ENCODE data around the gene FAM9C.
"Not testable (repeated sequence)": the region's sequence is repeated elsewhere in the genome, so short reads cannot be mapped to it uniquely, and the experiment has no call there.

FAM9C gene

DNA sequence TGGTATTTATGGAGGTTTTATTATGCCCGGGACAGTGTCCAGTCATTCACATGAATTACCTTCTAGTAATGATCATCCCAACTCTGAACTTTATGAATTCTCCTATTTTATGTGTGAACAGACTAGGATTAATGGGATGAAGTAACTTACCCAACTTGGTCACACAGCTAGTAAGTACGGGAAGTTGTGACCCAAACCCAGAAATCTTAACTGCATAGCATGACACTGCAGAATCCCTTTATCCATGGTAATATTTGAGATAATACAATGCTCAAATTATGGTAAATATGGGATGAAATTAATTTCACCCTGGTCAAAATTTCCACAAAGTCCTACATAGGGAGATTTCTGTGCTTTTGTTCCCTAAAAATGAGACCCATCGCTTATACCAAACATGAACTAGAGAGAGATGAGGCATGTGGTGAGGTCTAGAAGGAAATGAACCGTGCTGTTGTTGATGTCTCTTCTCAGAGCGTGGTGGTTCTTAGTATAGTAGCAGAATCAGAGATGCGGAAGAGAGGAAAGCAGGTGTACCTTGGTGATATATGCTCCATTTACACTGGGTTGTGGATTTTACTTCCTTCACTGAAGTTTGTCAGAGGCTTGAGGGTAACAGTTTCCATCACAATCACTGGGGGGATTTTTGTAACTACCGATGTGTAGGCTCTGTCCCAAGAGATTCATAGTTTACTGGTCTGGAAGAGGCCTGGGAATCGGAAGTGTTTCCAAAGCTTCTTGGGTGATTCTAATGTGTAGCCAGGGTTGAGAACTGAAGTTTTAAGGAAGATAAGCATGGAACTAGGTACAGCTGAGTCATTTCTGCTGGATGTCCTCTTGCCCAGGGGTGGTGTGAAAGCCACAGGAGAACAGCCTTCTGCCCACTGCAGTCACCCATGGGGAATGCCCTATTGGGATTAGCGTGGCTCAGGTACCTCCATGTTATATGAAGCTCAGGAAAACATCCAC is 30.2 kb upstream of the FAM9C start:
- DNase-seq: no peak

DNA sequence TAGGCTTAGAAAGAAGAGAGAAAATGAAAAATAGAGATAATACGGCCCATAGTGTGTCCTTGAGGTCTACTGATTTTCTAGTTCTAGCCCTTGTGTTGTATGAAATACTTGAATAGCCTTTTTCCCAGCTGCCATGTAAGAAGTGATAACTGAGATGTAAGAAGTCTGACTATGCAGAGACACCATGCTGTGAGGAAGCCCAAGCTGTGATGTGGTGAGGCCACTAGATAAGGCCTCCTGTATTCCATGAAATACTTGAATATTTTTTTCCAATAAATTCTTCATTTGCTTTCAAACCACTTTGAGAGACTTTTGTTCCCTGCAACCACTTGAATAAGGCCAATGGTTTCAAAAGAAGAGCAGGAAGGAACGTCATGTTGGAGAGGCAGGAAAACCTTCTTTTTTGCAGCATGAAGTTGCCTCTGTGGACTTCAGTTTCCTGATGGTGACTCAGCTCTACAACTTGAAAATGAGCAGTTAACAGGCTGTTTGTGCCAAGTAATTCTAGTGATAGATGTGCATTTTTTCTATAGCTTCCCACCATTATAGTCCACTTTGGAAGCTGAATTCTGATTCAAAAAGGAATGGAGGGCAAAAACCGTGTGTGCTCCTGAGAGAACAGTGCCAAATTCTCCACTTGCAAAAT is 25.5 kb upstream of the FAM9C start:
- DNase-seq: no peak

DNA sequence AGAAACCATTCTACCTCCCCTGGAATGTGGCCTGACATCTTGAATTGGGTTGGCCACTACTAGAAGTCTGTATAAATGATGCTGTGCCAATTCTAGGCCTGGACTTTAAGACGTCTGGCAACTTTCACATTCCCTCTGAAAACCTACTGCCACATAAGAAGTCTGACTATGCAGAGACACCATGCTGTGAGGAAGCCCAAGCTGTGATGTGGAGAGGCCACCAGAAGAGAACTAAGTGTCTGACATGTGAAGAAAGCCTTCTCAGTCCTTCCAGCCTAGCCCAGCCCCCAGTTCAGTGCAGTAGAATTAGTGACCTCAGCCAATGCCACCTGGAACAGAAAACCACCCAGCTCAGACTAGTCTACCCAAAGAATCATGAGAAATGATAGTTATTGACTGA is 24.2 kb upstream of the FAM9C start:
- DNase-seq: no peak

DNA sequence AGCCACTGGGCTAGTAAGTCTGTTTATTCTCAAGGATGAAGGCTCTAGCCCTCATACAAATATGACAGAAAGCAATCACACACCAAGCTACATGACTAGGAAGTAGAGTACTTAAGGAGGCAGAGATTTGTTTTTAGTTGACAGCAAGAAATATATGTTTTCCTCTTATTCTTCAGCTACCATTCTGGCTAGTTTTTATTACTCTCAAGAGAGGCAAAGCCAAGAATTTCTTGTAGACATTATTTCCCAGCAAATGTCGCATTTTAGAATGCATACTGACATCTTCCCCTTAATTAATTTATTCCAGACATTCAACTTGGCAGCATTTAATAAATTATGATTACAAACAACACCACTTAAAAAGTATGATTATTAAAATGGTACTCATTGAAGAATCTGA is 23.4 kb upstream of the FAM9C start:
- no peak for DNase-seq

DNA sequence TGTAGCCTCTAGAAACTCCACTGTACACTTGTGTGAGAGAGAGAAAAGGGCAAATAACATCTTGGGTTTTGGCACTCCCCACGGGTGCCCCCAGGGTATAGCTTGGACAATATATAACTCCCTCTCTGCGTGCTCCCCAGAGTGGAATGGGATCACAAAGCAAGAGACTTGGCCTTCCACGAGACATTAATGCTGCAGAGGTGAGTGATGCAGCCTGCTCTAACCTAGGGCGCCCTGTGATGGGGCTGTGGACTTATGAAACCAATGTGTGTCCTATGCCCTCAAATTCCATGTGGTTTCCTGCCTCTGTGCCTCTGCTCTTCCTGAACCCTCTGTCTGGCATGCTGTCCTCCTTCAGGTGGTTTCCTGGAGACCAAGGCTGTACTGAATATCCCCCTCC is 22.0 kb upstream of the FAM9C start:
- DNase-seq: no peak

DNA sequence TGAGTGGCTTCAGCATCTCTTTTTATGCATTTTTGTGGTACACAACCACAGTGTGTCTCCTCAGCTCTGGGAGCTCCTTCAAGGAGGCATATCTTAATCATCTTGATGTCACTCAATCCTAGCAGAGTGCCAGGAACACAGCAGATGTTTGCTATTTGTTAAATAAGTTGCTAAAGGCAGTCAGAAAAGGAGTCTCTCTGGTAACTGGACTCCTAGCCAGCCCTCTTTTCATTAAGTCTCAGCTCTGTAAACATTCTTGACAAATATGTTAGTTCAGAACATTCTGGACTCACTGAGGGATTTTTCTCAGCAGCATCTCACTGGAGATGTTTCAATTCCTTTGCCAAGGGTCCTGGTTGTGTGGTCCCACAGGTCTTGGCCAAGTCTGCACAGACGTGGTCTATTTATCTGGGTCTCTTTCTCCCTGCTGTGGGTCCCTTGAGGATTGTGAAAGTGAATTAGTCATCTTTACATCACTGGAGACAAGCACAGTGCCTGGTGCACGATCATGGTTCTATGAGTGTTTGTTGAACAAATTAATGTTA is 20.3 kb upstream of the FAM9C start:
- no peak for DNase-seq

DNA sequence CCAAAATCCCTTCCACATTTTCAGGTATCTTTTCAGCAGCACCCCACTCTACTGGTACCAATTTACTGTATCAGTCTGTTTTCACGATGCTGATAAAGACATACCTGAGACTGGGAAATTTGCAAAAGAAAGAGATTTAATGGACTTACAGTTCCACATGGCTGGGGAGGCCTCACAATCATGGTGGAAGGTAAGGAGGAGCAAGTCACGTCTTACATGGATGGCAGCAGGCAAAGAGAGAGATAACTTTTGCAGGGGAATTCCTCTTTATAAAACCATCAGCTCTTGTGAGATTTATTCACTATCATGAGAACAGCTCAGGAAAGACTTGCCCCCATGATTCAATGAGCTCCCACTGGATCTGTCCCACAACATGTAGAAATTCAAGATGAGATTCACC is 18.7 kb upstream of the FAM9C start:
- not testable (repeated sequence) for DNase-seq

DNA sequence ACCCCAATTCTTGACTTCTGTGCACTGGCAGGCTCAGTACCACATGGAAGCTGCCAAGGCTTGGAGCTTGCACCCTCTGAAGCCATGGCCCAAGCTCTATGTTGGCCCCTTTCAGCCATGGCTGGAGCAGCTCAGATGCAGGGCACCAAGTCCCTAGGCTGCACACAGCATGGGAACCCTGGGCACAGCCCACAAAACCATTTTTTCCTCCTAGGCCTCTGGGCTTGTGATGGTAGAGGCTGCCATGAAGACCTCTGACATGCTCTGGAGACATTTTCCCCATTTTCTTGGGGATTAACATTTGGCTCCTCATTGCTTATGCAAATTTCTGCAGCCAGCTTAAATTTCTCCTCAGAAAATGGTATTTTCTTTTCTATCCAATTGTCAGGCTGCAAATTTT is 17.9 kb upstream of the FAM9C start:
- DNase-seq: not testable (repeated sequence)

DNA sequence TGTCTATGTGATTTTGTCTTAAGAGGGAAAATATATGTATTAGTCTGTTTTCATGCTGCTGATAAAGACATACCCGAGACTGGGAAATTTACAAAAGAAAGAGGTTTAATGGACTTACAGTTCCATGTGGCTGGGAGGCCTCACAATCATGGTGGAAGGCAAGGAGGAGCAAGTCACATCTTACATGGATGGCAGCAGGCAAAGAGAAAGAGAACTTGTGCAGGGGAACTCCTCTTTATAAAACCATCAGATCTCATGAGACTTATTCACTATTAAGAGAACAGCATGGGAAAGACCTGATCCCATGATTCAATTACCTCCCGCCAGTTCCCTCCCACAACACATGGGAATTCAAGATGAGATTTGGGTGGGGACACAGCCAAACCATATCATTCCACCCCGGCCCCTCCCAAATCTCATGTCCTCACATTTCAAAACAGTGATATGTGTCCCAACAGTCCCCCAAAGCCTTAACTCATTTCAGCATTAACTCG is 16.8 kb upstream of the FAM9C start:
- DNase-seq: not testable (repeated sequence)

DNA sequence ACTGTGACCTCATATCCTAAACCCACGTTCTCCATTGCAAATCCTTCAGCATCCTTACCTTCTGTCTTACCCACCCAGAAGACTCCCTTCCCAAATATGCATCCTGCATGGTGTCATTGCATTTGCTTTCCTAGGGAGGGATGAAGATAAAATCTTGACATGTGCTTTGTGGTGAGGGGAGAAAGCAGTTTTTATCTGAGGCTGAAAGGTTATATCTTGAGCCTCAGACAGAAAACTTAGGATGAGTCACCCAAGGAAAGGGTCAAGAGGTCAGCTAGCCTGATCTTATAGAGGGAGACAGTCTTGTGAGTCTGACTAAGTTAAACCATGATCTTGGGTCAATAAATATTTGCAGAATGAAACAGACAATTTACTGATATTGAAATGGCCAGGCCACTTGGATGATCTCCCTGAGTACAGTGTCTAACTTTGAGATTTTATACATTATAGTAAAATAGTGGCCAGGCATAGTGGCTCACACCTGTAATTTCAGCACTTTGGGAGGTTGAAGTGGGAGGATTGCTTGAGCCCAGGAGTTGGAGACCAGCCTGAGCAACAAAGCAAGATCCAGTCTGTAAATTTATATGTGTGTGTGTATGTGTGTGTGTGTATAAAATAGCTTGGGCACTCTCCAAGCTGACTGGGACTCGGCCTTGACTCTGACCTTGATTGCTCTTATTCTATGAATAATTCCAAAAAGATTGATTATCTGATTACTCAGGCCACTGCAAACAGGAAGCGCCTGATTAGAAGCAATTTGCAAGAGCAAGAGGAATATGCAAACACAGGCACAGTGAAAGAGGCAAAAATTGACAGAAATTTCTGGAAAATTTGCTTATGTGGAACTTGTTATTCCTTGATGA is 15.4 kb upstream of the FAM9C start:
- DNase-seq: no peak

DNA sequence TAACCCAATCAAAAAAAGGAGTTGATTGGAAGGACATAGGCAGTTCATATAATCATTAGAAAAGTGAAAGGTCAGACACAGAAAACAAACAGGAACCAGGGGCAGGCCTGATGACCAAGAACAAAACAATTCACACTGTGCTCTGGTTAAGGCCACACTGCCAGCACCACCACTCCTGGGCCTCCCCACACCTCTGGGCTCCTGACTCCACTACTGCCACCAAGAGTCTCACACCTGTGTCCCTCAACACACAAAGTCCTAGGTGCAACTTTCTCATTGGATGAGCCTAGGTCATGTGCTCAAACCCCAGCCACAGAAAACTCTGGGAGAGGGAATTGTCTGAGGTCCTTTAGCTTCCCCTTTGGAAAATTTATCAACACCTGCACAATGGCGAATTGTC is 11.1 kb upstream of the FAM9C start:
- no peak for DNase-seq

DNA sequence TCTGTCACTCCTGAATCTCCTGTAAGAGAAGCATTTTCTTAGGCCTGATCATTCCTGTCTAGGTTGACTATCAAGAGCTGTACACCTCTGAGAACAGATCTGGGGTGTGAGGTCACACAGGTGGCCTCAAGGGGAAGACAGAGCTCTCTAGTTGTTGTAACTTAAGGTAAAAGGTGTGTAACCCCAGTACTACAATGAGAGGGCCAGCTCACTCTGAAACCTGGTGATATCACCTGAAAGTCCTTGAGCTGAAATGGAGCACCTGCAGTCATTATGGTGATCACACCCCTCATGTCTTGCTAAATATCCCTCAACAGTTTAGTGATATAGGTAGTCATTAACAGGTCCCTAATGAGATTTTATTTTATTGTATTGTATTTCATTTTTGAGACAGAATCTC is 8.8 kb upstream of the FAM9C start:
- DNase-seq: no peak

DNA sequence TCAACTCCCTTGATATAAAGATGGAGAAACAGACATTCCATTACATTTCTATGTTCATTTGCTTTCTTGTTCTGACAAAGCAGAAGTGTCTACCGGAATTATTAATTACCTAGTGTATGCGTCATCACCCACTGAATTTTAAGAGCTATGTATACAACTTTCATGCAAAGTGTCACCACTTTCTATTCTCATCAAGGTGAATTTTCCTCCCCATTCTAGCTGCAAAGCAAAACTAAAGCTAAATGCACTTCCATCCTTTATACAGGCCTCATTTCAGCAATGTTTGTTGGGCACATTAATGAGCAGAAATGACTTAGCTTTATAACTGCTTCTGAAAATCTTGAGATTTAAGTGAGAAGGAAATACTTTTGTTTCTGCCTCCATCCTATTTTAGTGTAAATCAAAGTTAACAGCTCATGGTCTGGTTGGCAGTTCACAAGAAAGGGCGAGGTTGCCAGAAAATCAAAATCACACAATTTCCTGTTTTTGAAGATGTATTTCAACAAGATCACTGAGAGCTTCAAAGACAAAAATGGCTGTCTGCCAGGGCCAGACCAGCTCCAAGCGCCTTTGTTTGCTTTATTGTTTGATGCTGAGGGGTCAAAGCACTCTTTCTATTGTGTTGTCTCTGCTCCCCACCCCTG is 7.2 kb upstream of the FAM9C start:
- no peak for DNase-seq

DNA sequence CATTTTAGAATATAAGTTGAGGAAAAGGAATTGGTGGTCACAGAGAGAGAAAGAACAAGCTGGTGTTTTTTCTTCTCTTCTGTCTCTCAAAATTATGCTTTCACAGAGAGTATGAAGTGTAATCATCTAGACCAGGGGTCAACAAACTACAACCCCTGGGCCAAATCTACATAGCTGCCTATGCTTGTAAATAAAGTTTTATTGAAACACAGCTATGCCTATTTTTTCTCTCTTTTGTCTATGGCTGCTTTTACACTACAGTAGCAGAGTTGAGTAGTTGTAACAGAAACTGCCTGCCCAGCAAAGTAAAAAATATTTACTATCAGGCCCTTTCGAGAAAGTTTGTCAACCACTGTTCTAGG is 6.7 kb upstream of the FAM9C start:
- DNase-seq: no peak

DNA sequence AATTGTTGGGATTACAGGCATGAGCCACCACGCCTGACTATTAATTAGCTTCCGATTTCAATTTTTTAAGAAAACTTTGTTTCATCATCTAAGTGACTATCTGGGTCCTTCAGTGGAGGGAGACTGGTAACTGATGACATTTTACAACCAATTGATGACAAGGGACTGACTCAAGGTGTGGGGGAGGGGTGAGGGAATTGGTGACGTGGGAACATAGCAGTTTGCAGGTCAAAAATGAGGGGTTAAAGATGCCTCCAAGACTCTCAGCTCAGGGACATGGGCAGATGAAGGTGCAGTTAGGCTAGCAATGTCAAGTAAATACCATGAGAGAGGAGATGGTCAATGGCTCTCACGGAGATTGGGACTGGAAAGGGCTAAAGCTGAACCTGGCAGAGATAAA is 5.7 kb upstream of the FAM9C start:
- no peak for DNase-seq

DNA sequence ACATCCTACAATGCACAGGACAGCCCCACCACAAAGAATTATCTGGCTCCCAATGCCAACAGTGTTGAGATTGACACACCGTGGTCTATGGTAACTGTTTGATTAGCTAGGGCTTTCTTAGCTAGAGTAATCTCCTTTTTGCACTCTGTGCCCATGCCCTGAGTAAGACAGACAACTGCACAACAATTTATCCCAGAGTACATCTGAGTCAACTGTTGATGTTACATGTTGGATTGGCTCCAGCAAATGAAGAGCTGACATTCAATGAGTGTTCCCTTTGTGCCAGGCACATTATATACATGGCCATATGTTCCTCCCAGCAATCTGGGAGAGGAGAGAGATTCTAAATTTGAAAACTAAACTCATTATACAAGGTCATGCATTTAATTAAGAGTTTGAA is 3.9 kb upstream of the FAM9C start:
- DNase-seq: no peak

DNA sequence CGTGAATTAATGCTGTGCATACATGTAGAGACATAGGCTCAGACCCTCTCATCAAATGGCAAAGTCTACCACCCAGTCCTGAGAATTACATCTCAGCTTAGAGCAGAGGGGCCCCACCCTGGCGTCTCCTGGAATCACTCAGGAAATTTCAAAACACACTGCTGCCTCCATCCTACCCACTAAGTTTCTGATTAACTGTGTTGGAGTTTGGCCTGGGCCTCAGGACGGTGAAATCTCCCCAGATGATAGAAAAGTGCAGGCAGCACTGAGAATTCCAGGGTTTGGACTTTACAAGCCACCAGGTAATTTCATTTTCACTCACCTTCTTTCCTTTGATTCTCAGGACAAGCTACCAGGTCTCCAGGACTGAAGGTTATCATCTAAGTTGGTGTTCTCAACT is 3.3 kb upstream of the FAM9C start:
- DNase-seq: no peak

DNA sequence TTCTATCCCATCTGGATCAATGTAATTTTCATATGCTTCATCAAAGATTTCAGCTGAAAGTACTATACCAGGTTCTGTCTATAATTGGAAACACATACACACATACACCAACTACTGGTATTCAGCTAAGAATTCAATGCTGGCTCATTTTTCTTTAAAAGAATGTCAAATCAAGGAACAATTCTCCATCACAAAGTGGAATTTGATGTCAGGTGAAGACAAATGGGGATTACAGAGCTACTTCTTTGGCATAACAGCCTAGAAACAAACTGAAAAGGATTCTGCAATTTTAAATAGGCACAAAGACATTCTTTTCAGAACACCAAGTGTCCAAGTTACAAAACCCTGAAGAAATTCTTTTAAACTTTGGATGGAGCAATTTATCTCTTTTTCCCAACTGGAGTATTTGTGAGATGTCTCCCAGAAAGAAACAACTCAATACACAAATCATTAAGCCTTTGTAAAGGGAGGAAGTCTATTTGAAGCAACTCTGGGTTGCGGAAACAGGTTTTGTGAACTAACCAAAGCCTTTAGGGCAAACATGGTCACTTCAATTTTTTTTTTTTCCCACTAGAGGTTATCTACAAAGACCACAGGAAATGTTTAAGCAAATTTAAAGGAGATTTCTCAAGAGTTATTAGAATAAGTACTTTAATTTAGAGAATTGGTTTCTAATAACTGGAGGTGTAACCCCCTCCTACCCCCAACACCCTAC is 1.9 kb upstream of the FAM9C start:
- DNase-seq: no peak

DNA sequence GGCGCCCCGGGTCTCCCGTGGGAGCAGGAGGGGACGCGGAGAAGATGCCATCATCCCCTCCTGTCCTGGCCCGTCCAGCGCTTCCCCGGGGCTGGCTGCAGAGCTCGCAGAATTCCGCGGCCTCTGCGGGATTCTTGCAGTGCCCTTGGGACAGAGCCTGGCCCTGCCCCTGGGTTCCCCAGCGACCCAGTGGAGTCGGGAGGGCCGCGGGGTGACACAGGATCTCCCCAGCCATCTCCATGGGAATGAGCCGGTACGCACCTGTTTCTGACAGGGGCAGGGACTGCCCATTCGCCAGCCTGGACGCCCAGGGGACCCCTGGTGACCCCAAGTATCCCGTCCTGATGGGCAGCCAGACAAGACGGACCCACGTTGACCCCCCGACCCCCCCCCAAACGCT is 482 bp downstream of the FAM9C start:
- DNase-seq: no peak

DNA sequence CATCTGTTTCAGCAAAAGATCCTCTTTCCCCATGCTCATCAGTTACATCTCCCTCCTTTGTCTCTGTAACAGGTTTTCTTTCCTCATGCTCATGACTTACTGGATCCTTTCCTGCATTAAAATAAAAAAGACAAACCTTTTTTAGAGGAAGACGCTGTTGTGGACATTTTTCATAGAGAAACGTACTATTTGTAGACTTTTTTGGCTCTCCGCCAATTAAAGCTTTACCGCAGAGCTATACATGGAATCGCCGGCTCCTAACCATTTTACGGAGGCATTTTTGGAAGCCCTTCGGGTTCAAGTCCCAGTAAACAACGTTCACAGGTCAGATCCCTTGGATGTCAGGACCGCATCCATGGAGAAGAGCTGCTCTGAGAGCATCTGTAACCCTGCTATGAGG is 1.3 kb downstream of the FAM9C start:
- DNase-seq: no peak

DNA sequence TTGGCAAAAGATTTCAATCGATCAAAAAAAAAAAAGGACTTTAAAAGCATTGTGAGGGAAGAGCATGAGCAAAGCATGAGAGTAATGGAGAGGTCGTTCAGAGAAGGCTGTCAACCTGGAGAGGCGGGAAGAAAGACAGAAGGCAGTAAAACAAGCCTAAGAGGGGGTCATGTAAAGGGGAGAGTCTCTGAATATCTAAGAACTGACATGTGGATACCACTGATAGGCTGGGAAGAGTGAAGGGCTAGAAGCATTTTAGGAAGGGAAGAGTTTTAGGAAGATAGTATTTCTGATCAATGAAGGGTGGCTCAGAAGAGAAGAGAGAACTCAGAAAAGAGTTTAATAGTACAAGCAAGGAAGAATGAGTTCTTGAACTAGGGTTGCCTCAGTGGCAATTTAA is 7.5 kb downstream of the FAM9C start:
- no peak for DNase-seq

DNA sequence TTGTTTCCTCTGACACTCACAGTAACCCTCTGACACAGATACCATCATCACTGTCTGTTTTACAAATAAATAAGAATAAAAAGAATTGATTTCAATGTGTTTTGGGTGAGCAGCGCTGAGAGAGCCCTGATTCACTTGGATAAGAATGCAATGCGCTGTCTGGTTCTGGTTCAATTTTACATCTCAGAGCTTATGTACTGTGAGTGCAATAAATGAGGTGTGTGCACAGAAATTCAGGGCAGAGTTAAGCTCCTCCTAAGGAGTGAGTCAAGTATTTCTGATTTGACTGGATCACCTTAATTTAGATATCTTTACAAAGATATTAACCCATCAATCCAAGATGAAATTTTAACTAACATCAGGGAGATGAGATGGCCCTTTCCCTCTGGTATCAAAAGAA is 11.2 kb downstream of the FAM9C start:
- no peak for DNase-seq

Data from NCI-H2029 treated with DMSO at 0.1 percent for 48 hours (cell line).